B cell (primary cell): ENCODE data around the gene SULT2B1. TPM values are rescaled to one million over a fixed set of nuclear protein-coding genes. Genes with fewer than 3 reads are reported as not detected.

ENCODE experiments used
- ATAC-seq: fragments of 200-7000 bp; cut with Tn5 transposase; one replicate; pipeline ENCODE4 v1.10.0; 2021; ENCODE audit warnings: low read depth, mild to moderate bottlenecking, moderate number of reproducible peaks, moderate library complexity
- CTCF ChIA-PET: fragments of 350-600 bp; sonication (Branson Sonifier 250); formaldehyde crosslinking; loops from one replicate; lab custom pipeline; 2021; ENCODE audit warnings: antibody characterized with exemption, inconsistent platforms; lab: Charles Lee
- POLR2A ChIA-PET: fragments of 350-600 bp; sonication (Branson Sonifier 250); formaldehyde crosslinking; loops from one replicate; lab custom pipeline; 2021; ENCODE audit warnings: antibody characterized with exemption; lab: Charles Lee
- DNase-seq: peaks from one replicate; pipeline ENCODE4 v3.0.0; 2013
- H2AFZ ChIP-seq: 2 replicates; pipeline ENCODE4 v1.6.1; 2012; ENCODE audit warnings: mild to moderate bottlenecking, low read depth, low read length; ENCODE audit not compliant: insufficient read depth, poor library complexity, severe bottlenecking
- H3K27ac ChIP-seq, 2 donors: 1 replicate in 1 of 2; 2 replicates in 1 of 2; pipeline ENCODE4 v1.5.1; 2012 to 2013; ENCODE audit warnings: low read length in 2 of 2, mild to moderate bottlenecking in 2 of 2, moderate library complexity in 1 of 2
- H3K27me3 ChIP-seq, 4 experiments: fragments of 200-600 bp in 1 of 4; sonication (generic) in 1 of 4; replicated peaks in 1 of 4; 1 replicate in 2 of 4; 2 replicates in 2 of 4; pipeline versions ENCODE4 v1.6.1 to v1.7.0; 2013 to 2016; ENCODE audit warnings: low read length in 3 of 4, mild to moderate bottlenecking in 2 of 4, mixed read lengths in 1 of 4, moderate library complexity in 1 of 4; ENCODE audit not compliant: insufficient read depth in 4 of 4, control insufficient read depth in 3 of 4; ENCODE audit errors: control extremely low read depth in 1 of 4
- H3K36me3 ChIP-seq, 2 experiments: replicated peaks in 1 of 2; 1 replicate in 1 of 2; 2 replicates in 1 of 2; pipeline versions ENCODE4 v1.6.1 to v1.7.1; 2013; ENCODE audit warnings: low read length in 1 of 2; ENCODE audit not compliant: insufficient read depth in 2 of 2, control insufficient read depth in 1 of 2; ENCODE audit errors: control extremely low read depth in 1 of 2, extremely low read depth in 1 of 2
- H3K4me1 ChIP-seq, 2 donors: fragments of 200-600 bp in 1 of 2; sonication (generic) in 1 of 2; 1 replicate in 1 of 2; 2 replicates in 1 of 2; pipeline versions ENCODE4 v1.5.1 to v1.6.1; 2013 to 2017; ENCODE audit warnings: low read length in 2 of 2; ENCODE audit not compliant: control insufficient read depth in 2 of 2, insufficient read depth in 2 of 2
- H3K4me2 ChIP-seq: replicated peaks from 2 replicates; pipeline ENCODE3; 2012; ENCODE audit warnings: mild to moderate bottlenecking, low read depth, low read length; ENCODE audit not compliant: poor library complexity, severe bottlenecking
- H3K4me3 ChIP-seq, 5 experiments: fragments of 200-600 bp in 1 of 5; sonication (generic) in 1 of 5; 1 replicate in 3 of 5; 2 replicates in 2 of 5; pipeline versions ENCODE4 v1.5.1 to v1.7.0; 2011 to 2016; ENCODE audit warnings: low read length in 4 of 5, mild to moderate bottlenecking in 4 of 5, low read depth in 2 of 5, control low read depth in 1 of 5, moderate library complexity in 1 of 5; ENCODE audit not compliant: insufficient read depth in 1 of 5; ENCODE audit errors: control extremely low read depth in 1 of 5, extremely low read depth in 1 of 5
- H3K79me2 ChIP-seq: fragments of 200-600 bp; sonication (generic); one replicate; pipeline ENCODE4 v1.6.0; 2016; ENCODE audit warnings: low read length; ENCODE audit not compliant: control insufficient read depth, insufficient read depth
- H3K9ac ChIP-seq: fragments of 200-600 bp; sonication (generic); 2 replicates; pipeline ENCODE4 v1.6.1; 2017; ENCODE audit warnings: mild to moderate bottlenecking, low read length, moderate library complexity
- H3K9me3 ChIP-seq, 3 donors: one replicate each; pipeline versions ENCODE4 v1.6.1 to v1.7.1; 2013; ENCODE audit warnings: low read length in 2 of 3; ENCODE audit not compliant: control insufficient read depth in 2 of 3, insufficient read depth in 1 of 3; ENCODE audit errors: control extremely low read depth in 1 of 3
- H4K20me1 ChIP-seq: 2 replicates; pipeline ENCODE4 v1.6.0; 2012; ENCODE audit warnings: mild to moderate bottlenecking, low read length; ENCODE audit not compliant: insufficient read depth, control insufficient read depth, poor library complexity, severe bottlenecking
- H3K27ac Mint-ChIP-seq: one replicate; pipeline ENCODE4 v1.8.0; 2021; ENCODE audit warnings: mixed read lengths
- H3K27me3 Mint-ChIP-seq: one replicate; pipeline ENCODE4 v1.8.0; 2021; ENCODE audit warnings: mixed read lengths
- H3K4me1 Mint-ChIP-seq: one replicate; pipeline ENCODE4 v1.8.0; 2021; ENCODE audit warnings: mixed read lengths
- H3K4me3 Mint-ChIP-seq: one replicate; pipeline ENCODE4 v1.8.0; 2021; ENCODE audit warnings: mixed read lengths
- H3K9me3 Mint-ChIP-seq: one replicate; pipeline ENCODE4 v1.8.0; 2022; ENCODE audit warnings: mixed read lengths; ENCODE audit not compliant: insufficient read depth
- EZH2 ChIP-seq: IDR thresholded peaks from 2 replicates; pipeline ENCODE4 v1.6.1; 2012; ENCODE audit warnings: borderline replicate concordance, low read depth, mild to moderate bottlenecking, moderate library complexity, low read length; ENCODE audit not compliant: insufficient read depth, poor library complexity, severe bottlenecking
- WGBS: methylation state at CpG from one replicate; pipeline ENCODE4 v1.1.5; 2013; ENCODE audit warnings: missing lambda C conversion rate; ENCODE audit not compliant: insufficient coverage; 5-methylcytosine and 5-hydroxymethylcytosine counted together
- intact Hi-C: fragments of 100-400 bp; cut with micrococcal nuclease; formaldehyde crosslinking; loops from one replicate; pipeline ENCODE4 v1.10.0; 2022
- polyA plus RNA-seq: library from polyadenylated mRNA; depleted of rRNA; stranded (reverse); fragments of >200 nt; gene quantifications from 2 replicates; pipeline ENCODE4 v1.2.3, GENCODE V29; 2012
- total RNA-seq, 2 donors: library from RNA; stranded (reverse); fragments of 120-200 nt in 1 of 2; gene quantifications; 1 replicate in 1 of 2; 2 replicates in 1 of 2; pipeline versions ENCODE4 v1.2.3 to v1.2.4, GENCODE V29; 2013 to 2022
- TF ChIP-seq, protein P1 (sequence below): fragments of 200-600 bp; IDR thresholded peaks from one replicate; pipeline ENCODE4 v1.8.0; 2022; ENCODE audit warnings: antibody characterized with exemption, mild to moderate bottlenecking

The SULT2B1 gene
- total and polyA plus RNA-seq, 2 donors (not counting 1 experiment from before 2014, with no cell fraction given): not detected

DNA sequence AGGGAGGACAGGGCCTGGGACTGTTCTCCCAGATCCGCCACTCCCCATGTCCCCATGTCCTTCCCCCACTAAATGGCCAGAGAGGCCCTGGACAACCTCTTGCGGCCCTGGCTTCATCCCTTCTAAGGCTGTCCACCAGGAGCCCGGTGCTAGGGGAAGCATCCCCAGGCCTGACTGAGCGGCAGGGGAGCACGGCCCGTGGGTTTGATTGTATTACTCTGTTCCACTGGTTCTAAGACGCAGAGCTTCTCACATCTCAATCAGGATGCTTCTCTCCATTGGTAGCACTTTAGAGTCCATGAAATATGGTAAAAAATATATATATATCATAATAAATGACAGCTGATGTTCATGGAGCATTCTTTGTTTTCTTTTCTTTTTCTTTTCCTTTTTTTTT lies 55.4 kb downstream of the SULT2B1 start:
- CTCF ChIA-PET: interaction anchor here (0.6 to 4.8 kb wide), 12 partner anchors 10 to 341 kb away, joined by 3 to 51 read pairs (median 11); partner anchors contain the start of genes CA11, GRWD1, RPL18 and SPHK2

DNA sequence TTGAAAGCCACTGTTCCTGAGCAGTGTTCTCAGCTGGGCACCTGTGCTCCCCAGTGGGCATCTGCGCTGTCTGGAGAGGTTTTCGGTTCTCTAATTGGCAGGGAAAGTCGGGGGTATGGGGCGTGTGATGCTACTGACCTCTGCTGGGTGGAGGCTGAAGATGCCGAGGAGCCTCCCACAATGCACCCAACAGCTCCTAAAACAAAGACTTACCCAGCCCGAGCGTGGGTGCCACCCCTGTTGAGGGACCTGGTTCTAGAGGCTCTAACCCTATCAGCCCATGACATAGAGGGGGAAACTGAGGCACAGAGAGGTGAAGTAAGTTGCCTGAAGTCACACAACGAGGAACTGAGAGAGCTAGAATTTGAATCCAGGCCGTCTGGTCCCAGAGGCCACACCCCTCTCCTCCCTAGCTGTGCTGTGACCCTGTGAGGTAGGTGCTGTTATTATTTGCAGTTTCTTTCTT lies 56.9 kb downstream of the SULT2B1 start:
- Histone ChIP-seq H3K4me1 (peaks cover 0 to 8% of the 10 kb centered on the region in 2 donors), H3K4me3 (peak overlapping the region in 1 of 5 experiments; percentile 25), H3K27me3 (no peaks in the 10 kb centered on the region), H3K79me2 (no peaks in the 10 kb centered on the region), H4K20me1 (no peaks in the 10 kb centered on the region), H3K9me3 (no peaks in the 10 kb centered on the region), H3K27ac (peak overlapping the region in 1 of 2 donors; percentile 4), H3K9ac (peak overlapping the region; percentile 8), H3K36me3 (no peaks in the 10 kb centered on the region), H3K4me2 (peak overlapping the region; percentile 63), H2AFZ (peak overlapping the region; percentile 64)
- H3K27ac Mint-ChIP-seq: peak overlapping the region; percentile 90
- intact Hi-C loops: loop anchor here (1.0 to 2.0 kb wide), 7 partner anchors 10 to 289 kb away; partner anchors contain the start of genes KDELR1, RPL18 and SPHK2
- H3K4me3 Mint-ChIP-seq: peak overlapping the region; percentile 67
- H3K9me3 Mint-ChIP-seq: no peaks in the 10 kb centered on the region
- ATAC-seq (peak; percentile 97), DNase-seq (peak; percentile 87)
- TF ChIP-seq, protein P1, sequence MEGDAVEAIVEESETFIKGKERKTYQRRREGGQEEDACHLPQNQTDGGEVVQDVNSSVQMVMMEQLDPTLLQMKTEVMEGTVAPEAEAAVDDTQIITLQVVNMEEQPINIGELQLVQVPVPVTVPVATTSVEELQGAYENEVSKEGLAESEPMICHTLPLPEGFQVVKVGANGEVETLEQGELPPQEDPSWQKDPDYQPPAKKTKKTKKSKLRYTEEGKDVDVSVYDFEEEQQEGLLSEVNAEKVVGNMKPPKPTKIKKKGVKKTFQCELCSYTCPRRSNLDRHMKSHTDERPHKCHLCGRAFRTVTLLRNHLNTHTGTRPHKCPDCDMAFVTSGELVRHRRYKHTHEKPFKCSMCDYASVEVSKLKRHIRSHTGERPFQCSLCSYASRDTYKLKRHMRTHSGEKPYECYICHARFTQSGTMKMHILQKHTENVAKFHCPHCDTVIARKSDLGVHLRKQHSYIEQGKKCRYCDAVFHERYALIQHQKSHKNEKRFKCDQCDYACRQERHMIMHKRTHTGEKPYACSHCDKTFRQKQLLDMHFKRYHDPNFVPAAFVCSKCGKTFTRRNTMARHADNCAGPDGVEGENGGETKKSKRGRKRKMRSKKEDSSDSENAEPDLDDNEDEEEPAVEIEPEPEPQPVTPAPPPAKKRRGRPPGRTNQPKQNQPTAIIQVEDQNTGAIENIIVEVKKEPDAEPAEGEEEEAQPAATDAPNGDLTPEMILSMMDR: peak; percentile 69
- TF ChIP-seq EZH2: no peak
- no CpG with 5 or more reads among the region's 9 CpGs for whole genome bisulfite sequencing
- CTCF ChIA-PET: interaction anchor here (0.5 to 4.8 kb wide), 31 partner anchors 9 to 1056 kb away, joined by 3 to 51 read pairs (median 4); partner anchors contain the start of genes CA11, GRWD1, KDELR1 and RPL18
- POLR2A ChIA-PET: interaction anchor here (0.6 to 1.2 kb wide), 5 partner anchors 10 to 253 kb away, joined by 3 to 17 read pairs (median 4); partner anchors contain the start of genes RPL18 and SPHK2
- H3K4me1 Mint-ChIP-seq: peaks cover 6% of the 10 kb centered on the region
- H3K27me3 Mint-ChIP-seq: no peaks in the 10 kb centered on the region

More for the DNA sequence above, 55.4 kb downstream of the SULT2B1 start:
- no peak overlapping the region for H3K9ac ChIP-seq
- intact Hi-C loops: no loop called here
- POLR2A ChIA-PET: no interaction called here
- Mint-ChIP-seq H3K9me3 (no peaks in the 10 kb centered on the region), H3K4me3 (no peak overlapping the region), H3K27me3 (no peaks in the 10 kb centered on the region), H3K27ac (no peak overlapping the region), H3K4me1 (peaks cover 5% of the 10 kb centered on the region)
- H3K4me2 ChIP-seq: no peak overlapping the region
- no peak overlapping the region for H3K27ac ChIP-seq
- no peaks in the 10 kb centered on the region for H3K27me3 ChIP-seq
- H4K20me1 ChIP-seq: no peaks in the 10 kb centered on the region
- DNase-seq (no peak), ATAC-seq (no peak)
- H3K79me2 ChIP-seq: no peaks in the 10 kb centered on the region
- TF ChIP-seq EZH2: no peak
- TF ChIP-seq, protein P1: no peak
- H3K9me3 ChIP-seq: no peaks in the 10 kb centered on the region
- H3K4me3 ChIP-seq: no peak overlapping the region
- H2AFZ ChIP-seq: no peak overlapping the region
- no peaks in the 10 kb centered on the region for H3K36me3 ChIP-seq
- 97% methylated on average over 4 of the region's 7 CpGs for WGBS
- peaks cover 0 to 8% of the 10 kb centered on the region in 2 donors for H3K4me1 ChIP-seq
